HepG2 (cell line): ENCODE results near the gene SPIRE1. TPM values are rescaled to one million over a fixed set of nuclear protein-coding genes. Genes with fewer than 3 reads are reported as not detected.

Source experiments
- AGO1 ChIP-seq: fragments of 200-400 bp; formaldehyde crosslinking; IDR thresholded peaks from 2 replicates; pipeline ENCODE4 v1.6.1; 2017; ENCODE audit warnings: mild to moderate bottlenecking, low read depth, low read length, moderate library complexity; ENCODE audit not compliant: poor library complexity, severe bottlenecking
- CEBPB ChIP-seq: IDR thresholded peaks from 2 replicates; pipeline ENCODE4 v1.6.1; 2011; ENCODE audit warnings: low read depth, low read length, improper control_type of control experiment, borderline replicate concordance
- GPBP1L1 ChIP-seq: sonication (generic); formaldehyde crosslinking; IDR thresholded peaks from 2 replicates; pipeline ENCODE4 v1.5.0; 2020; ENCODE audit warnings: mild to moderate bottlenecking, missing genetic modification reagents
- HDAC1 ChIP-seq: sonication (generic); formaldehyde crosslinking; IDR thresholded peaks from 2 replicates; pipeline ENCODE4 v1.5.1; 2020; ENCODE audit warnings: mild to moderate bottlenecking, missing genetic modification reagents
- HOXA5 ChIP-seq: sonication (generic); formaldehyde crosslinking; IDR thresholded peaks from 2 replicates; pipeline ENCODE4 v1.4.0; 2020; ENCODE audit warnings: missing genetic modification reagents
- KDM2A ChIP-seq: sonication (generic); formaldehyde crosslinking; IDR thresholded peaks from 2 replicates; pipeline ENCODE4 v1.4.0; 2020; ENCODE audit warnings: low read depth, missing genetic modification reagents, borderline replicate concordance
- MATR3 ChIP-seq: sonication (generic); formaldehyde crosslinking; IDR thresholded peaks from 2 replicates; pipeline ENCODE4 v1.4.0; 2020; ENCODE audit warnings: missing genetic modification reagents
- PCBP1 ChIP-seq: fragments of 200-400 bp; formaldehyde crosslinking; IDR thresholded peaks from 2 replicates; pipeline ENCODE4 v1.6.1; 2017; ENCODE audit warnings: mild to moderate bottlenecking, low read depth, low read length, borderline replicate concordance
- POLR2AphosphoS2 ChIP-seq: IDR thresholded peaks from 2 replicates; pipeline ENCODE4 v1.6.1; 2011; ENCODE audit warnings: low read depth, low read length, improper control_type of control experiment
- SOX6 ChIP-seq, 2 experiments: fragments of 450-650 bp in 1 of 2; sonication (generic) in 1 of 2; formaldehyde crosslinking in 1 of 2; IDR thresholded peaks; 2 replicates each; pipeline versions ENCODE4 v1.4.0 to v1.6.1; 2017 to 2020; ENCODE audit warnings: antibody characterized with exemption in 1 of 2, mild to moderate bottlenecking in 1 of 2, missing genetic modification reagents in 1 of 2
- SP4 ChIP-seq: sonication (generic); formaldehyde crosslinking; IDR thresholded peaks from 2 replicates; pipeline ENCODE4 v1.8.1; 2023; ENCODE audit warnings: mild to moderate bottlenecking, missing genetic modification reagents
- TCF7 ChIP-seq: sonication (generic); IDR thresholded peaks from 2 replicates; pipeline ENCODE4 v1.6.1; 2016; ENCODE audit warnings: antibody characterized with exemption, low read depth
- TRIM24 ChIP-seq: sonication (generic); formaldehyde crosslinking; IDR thresholded peaks from 2 replicates; pipeline ENCODE4 v1.8.0; 2022; ENCODE audit warnings: mild to moderate bottlenecking, missing genetic modification reagents
- ZFP1 ChIP-seq: IDR thresholded peaks from 2 replicates; pipeline ENCODE4 v1.6.1; 2016
- ZNF468 ChIP-seq: sonication (generic); formaldehyde crosslinking; IDR thresholded peaks from 2 replicates; pipeline ENCODE4 v1.8.0; 2022; ENCODE audit warnings: mild to moderate bottlenecking, moderate library complexity, missing genetic modification reagents
- polyA plus RNA-seq, 8 experiments: library from polyadenylated mRNA; depleted of rRNA in 3 of 8; stranded (reverse) in 7 of 8; unstranded in 1 of 8; fragments of >200 nt; fragmentation: Illumina TruSeq in 4 of 8; extraction: Trizol in 4 of 8; gene quantifications; 2 replicates each; pipeline versions ENCODE4 v1.2.1 to v1.2.3, GENCODE V29; 2011 to 2016; ENCODE audit warnings: low read depth in 4 of 8, missing spikeins in 1 of 8, mixed read lengths in 1 of 8; ENCODE audit not compliant: insufficient read depth in 1 of 8
- total RNA-seq, 5 experiments: library from RNA; depleted of rRNA; stranded (reverse); fragments of >200 nt; fragmentation: Illumina TruSeq; extraction: Trizol; gene quantifications; 2 replicates each; pipeline ENCODE4 v1.2.3, GENCODE V29; 2016; ENCODE audit warnings: low read depth in 1 of 5
- TF ChIP-seq, protein P1 (sequence below): sonication (generic); formaldehyde crosslinking; IDR thresholded peaks from 2 replicates; pipeline ENCODE4 v1.4.0; 2020; ENCODE audit warnings: missing genetic modification reagents
- TF ChIP-seq, protein P2 (sequence below): IDR thresholded peaks from 2 replicates; pipeline ENCODE4 v1.6.1; 2016; ENCODE audit warnings: mild to moderate bottlenecking
- TF ChIP-seq, protein P3 (sequence below): sonication (generic); formaldehyde crosslinking; IDR thresholded peaks from 2 replicates; pipeline ENCODE4 v1.8.0; 2022; ENCODE audit warnings: missing genetic modification reagents, mild to moderate bottlenecking, moderate library complexity, borderline replicate concordance
- TF ChIP-seq, protein P4 (sequence below): sonication (generic); formaldehyde crosslinking; IDR thresholded peaks from 2 replicates; pipeline ENCODE4 v1.4.0; 2020; ENCODE audit warnings: missing genetic modification reagents

The SPIRE1 gene
- total and polyA plus RNA-seq, 2 of the 13 experiments (the other 11 are each of a cell fraction or from before 2014, with no cell fraction given): 9.9 to 21.3 TPM

GRCh38 chr18:12595571-12596255, 62.2 kb downstream of the SPIRE1 start (continued):
- TF ChIP-seq TCF7 (peak; percentile 55; the same call in 1 of the 2 replicates), ZFP1 (CRISPR knock-in tag) (peak; percentile 46; the same call in 1 of the 2 replicates), AGO1 (no peak), SP4 (CRISPR knock-in tag) (no peak), POLR2AphosphoS2 (no peak), HDAC1 (CRISPR knock-in tag) (peak; percentile 66), ZNF468 (no peak), GPBP1L1 (no peak), HOXA5 (CRISPR knock-in tag) (no peak), MATR3 (no peak), TRIM24 (no peak), PCBP1 (no peak), KDM2A (CRISPR knock-in tag) (no peak), CEBPB (peak; percentile 89), SOX6 (IDR thresholded peaks at IDR 0.05) (no peak), SOX6 (CRISPR knock-in tag; IDR thresholded peaks at IDR 0.05) (peak; percentile 97)
- TF ChIP-seq, protein P1, sequence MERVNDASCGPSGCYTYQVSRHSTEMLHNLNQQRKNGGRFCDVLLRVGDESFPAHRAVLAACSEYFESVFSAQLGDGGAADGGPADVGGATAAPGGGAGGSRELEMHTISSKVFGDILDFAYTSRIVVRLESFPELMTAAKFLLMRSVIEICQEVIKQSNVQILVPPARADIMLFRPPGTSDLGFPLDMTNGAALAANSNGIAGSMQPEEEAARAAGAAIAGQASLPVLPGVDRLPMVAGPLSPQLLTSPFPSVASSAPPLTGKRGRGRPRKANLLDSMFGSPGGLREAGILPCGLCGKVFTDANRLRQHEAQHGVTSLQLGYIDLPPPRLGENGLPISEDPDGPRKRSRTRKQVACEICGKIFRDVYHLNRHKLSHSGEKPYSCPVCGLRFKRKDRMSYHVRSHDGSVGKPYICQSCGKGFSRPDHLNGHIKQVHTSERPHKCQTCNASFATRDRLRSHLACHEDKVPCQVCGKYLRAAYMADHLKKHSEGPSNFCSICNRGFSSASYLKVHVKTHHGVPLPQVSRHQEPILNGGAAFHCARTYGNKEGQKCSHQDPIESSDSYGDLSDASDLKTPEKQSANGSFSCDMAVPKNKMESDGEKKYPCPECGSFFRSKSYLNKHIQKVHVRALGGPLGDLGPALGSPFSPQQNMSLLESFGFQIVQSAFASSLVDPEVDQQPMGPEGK: peak; percentile 57
- TF ChIP-seq, protein P2, sequence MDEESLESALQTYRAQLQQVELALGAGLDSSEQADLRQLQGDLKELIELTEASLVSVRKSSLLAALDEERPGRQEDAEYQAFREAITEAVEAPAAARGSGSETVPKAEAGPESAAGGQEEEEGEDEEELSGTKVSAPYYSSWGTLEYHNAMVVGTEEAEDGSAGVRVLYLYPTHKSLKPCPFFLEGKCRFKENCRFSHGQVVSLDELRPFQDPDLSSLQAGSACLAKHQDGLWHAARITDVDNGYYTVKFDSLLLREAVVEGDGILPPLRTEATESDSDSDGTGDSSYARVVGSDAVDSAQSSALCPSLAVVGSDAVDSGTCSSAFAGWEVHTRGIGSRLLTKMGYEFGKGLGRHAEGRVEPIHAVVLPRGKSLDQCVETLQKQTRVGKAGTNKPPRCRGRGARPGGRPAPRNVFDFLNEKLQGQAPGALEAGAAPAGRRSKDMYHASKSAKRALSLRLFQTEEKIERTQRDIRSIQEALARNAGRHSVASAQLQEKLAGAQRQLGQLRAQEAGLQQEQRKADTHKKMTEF (CRISPR knock-in tag): peak; percentile 50; the same call in 1 of the 2 replicates
- TF ChIP-seq, protein P3, sequence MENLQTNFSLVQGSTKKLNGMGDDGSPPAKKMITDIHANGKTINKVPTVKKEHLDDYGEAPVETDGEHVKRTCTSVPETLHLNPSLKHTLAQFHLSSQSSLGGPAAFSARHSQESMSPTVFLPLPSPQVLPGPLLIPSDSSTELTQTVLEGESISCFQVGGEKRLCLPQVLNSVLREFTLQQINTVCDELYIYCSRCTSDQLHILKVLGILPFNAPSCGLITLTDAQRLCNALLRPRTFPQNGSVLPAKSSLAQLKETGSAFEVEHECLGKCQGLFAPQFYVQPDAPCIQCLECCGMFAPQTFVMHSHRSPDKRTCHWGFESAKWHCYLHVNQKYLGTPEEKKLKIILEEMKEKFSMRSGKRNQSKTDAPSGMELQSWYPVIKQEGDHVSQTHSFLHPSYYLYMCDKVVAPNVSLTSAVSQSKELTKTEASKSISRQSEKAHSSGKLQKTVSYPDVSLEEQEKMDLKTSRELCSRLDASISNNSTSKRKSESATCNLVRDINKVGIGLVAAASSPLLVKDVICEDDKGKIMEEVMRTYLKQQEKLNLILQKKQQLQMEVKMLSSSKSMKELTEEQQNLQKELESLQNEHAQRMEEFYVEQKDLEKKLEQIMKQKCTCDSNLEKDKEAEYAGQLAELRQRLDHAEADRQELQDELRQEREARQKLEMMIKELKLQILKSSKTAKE: peak; percentile 83
- TF ChIP-seq, protein P4, sequence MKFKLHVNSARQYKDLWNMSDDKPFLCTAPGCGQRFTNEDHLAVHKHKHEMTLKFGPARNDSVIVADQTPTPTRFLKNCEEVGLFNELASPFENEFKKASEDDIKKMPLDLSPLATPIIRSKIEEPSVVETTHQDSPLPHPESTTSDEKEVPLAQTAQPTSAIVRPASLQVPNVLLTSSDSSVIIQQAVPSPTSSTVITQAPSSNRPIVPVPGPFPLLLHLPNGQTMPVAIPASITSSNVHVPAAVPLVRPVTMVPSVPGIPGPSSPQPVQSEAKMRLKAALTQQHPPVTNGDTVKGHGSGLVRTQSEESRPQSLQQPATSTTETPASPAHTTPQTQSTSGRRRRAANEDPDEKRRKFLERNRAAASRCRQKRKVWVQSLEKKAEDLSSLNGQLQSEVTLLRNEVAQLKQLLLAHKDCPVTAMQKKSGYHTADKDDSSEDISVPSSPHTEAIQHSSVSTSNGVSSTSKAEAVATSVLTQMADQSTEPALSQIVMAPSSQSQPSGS (CRISPR knock-in tag): peak; percentile 63
